Activated CD4-positive, alpha-beta T cell treated with anti-CD3 and anti-CD28 coated beads, Interleukin-2, Interleukin-6, amounts not matched to agents 100 ng/mL and 50 ng/mL, durations not matched to agents 16 hours and 8 hours (primary cell): ENCODE results near the gene KAZN.

Experiments used
- DNase-seq: peaks from one replicate; pipeline ENCODE4 v3.0.0-alpha.2; 2020

KAZN gene

DNA sequence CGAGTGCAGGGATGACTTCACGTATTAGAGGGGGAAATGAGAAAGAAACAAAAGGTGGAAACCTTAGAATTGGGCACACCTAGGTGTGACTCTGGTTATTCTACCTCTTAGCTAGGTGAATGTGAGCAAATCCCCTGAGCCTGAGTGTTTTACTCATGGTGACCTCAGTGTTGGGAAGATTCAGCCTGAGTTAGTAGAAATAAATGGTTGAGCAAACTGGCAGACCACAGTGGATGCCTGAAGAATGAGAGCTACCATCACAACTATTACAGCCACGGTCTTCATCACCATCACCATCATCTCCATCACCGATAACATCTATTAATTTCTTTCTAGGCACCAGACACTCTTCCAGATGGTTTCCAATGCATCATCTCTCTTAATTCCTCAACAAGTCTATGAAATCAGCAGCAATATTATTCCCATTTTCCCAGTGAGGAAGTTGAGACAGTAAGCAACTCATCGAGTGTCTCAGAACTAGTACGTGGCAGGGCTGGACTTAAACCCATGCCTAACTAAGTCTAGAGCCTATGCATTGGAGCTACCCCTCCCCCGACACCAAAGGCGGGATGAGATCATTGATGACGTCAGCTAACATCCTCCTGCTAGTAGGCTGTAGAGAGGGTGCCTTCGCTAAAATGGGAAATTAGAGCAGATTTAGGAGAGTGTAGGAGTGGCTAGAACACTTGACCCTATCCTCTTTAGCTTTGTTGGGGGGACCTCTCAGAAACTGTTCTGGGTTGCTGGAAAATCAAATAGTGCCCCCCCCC is 7.9 kb upstream of the KAZN start:
- no peak for DNase-seq

DNA sequence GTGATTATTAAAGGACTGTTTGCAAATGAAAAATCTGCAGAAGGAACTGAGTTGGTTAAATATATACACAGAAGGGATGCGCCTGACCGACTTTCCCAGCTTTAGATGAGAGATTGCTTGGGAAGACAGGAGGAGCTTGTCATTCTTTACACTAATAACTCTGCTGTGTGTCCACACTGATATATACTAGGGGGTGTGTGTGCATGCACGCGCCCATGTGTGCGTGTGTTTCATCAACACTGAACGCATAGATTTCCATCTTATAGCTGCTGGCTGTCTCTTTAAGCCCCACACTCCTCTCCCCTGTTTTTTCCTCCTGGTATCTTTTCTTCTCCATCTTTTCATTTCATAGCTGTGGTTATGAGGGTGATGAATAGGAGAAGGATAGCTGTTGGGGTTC is 6.9 kb upstream of the KAZN start:
- DNase-seq: no peak

DNA sequence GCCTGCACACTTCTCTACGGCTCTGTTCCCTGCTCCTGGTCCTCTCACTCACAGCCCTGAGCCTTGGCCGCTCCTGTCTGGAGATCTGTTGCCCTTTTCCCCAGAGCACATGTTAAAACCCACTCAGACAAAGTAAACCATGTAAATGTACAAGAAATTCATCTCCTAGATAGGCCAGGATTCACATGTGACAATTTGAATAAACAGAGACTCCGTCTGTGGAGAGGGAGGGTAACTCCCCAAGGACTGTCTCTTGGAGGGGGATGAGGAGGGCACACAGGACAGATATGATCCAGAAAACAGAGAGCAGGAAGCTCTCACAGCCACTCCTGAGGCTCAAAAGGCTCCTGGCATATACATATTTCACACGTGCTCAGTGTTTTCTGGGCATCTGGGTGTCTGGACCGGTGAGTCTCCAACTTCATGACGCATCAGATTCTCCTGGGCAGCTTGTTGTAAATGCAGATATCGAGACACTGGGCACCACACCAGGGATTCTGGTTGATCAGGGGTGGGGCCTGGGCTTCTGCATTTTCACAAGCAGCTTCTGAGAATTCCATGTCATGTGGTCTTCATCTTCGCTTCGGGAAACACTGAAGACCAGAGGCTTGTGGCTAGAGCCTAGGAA is 6.4 kb upstream of the KAZN start:
- DNase-seq: no peak

DNA sequence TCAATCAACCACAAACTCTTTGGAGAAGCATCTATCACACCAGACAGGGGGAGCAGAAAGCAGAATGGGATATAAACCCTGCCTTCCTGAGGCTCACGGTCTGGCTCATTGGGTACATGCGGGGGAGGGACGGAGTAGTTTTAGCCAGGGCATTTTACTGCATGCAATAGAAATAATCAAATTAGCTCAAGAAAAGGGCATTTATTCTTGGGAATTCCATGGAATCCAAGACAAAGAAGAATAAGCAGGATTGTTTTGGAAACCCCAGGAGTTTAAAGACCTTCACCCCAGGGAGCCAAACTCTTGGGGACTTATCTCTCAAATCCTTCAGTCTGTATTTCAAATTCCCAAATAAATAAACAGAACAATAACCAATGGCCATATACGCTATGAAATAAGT is 5.2 kb upstream of the KAZN start:
- no peak for DNase-seq

DNA sequence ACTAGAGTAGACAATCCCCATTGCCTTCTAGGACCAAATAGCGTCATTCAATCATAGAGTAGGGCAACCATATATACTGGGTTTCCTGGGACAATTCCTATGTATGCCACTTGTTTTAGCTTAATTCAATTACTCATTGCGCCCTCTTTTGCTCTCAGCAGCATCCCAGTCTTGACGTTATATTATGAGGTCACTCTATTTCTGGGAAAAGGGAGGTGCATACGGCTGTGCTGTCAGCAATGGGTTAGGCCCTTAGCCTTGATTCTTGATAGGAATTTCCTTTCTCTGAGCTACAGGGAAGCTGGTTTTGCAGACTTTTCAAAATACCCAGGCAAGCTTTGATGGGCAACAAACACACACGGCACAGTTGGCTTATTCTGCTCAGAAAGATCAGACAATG is 4.4 kb upstream of the KAZN start:
- DNase-seq: no peak

DNA sequence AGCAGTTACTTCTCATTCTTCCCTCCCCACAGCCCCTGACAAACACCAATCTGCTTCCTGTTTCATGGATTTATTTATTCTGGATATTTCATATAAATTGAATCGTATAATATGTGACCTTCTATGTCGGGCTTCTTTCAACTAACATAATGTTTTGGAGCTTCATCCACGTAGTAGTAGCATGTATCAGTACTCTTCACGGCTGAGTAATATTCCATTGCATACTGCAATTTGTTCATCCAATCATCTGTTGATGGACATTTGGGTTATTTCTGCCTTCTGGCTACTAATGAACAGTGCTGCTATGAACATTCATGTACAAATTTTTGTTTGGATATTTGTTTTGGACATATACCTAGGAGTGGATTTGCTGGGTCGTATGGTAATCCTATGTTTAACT is 1.9 kb upstream of the KAZN start:
- no peak for DNase-seq

DNA sequence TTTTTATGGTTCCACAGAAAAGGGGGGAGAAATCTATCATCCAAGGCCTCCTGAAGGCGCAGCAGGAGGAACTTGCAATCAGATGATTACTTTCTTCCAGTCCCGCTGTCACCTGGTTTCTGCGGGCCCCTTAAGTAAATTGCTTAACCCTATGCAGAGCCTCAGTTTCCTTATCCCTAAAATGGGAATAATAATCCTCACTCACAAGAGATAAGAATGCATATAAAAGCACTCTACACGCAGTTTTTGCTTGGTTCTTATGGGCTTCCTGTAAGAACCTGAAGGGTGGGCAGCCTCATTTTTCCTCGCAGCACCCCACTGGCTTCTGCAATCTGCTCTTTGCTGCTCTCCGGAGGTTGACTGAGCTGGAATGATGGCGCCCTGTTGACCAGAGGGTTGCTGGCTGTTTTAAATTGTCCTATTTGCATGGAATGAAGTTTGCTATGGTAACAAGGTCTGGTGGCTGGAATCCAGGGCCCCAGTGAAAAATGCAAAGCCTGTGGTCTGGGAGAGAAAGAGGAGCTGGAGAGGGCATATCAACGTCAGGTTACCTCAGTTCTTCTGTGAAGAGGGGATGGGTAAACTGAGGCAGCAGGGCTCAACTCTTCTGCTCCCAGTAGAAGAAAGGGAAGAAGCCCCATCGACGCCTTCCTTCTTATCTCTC is 1.0 kb upstream of the KAZN start:
- no peak for DNase-seq

DNA sequence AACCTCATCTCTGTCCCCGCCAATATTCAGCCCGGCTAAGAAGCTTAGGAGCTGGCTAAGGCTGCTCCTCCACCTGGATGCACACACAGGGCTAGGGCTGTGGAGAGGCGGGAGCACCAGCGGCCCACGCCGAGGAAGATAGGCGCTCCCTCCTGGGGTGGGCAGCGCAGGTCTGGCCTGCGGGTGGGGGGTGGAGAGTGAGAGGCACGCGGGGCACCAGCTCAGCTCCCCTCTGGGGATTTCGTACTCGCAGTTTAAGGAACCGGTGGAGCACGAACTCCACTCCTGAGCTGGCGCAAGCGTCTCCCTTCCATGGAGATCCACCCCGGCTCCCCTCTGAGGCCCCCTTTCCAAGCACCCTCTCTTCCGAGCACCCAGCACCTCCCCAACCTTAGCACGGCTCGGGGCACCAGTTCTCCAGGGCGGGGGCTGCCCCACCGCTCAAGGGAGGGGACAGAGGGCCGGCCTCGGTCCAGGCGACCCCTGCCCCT is 433 bp upstream of the KAZN start:
- DNase-seq: no peak

DNA sequence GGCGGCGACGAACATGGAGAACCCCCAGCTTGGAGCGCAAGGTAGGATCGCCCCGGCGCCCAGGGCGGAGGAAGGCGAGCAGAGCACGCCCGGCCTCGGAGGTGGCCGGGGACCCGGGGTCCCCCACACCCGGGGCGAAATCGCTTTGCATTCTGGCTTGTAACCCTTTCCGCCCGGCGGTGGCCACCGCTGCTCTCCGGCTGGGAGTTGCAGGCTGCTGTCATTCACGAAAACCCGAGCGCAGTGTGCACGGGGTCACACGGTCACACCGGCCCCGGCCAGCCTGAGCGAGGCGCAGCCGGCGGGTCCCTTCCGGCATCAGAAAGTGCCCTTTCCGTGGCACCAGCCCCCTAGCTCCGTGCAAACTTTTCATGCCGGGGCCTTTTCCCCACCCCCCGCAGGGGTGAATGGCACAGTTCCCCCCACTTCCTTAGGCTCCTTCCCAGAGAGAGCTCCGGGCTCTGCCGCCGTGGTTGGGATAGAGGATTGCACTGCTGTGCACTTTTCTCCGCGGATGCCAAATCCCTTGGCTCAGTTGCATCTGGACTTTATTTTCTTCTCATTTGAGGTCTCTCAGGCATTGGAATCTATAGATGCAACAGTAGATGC is 802 bp downstream of the KAZN start:
- DNase-seq: no peak

DNA sequence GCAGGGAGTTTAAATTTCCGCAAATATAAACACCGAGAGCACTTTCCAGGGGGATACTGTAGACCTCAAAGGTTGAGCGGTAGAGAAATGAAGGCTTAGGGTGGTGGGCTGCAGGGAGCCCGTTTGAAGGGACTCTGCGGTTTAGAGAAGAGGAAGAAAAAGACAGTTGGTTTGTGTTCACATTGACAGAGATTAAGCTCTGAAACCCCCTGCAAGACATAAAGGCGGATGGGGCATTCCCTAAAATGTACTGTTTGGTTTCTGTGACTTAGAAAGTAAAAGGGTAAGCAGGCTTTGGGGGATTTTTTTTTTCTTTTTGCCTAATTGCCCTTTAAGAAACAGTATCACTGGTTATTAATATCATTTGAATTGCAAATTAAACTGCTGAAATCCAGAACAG is 1.3 kb downstream of the KAZN start:
- no peak for DNase-seq

DNA sequence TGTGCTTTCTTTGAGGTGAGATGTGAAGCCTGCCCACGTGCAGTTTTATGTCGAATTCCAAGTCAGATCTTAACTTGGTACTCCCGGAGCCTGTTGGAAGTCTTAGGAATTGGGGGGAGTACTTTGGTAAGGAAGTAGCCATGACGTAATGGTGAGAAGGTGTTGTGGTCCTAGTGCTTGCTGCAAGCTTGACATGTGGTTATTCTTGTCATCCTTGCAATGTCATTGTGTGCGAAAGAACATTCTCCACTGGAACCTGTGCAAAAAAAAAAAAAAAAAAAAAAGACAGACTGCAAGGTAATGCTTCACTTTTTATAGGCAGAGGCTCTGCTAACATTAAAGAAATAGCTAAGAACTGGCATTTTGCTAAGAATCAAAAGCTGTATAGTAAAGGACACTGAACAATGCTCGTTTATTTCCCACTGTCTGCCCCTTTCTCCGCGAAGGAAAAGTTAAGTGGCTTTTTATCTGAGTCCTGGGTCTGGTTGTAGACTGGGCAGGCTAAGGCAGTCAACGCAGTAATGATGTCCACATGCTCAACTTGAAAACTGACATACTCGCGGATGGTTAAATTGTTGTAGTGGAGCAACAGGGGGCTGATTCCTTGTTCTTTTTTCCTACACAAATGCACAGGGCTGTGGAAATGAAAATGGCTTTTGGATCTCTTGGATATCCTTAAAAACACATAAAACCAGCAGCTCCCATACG is 2.1 kb downstream of the KAZN start:
- no peak for DNase-seq

DNA sequence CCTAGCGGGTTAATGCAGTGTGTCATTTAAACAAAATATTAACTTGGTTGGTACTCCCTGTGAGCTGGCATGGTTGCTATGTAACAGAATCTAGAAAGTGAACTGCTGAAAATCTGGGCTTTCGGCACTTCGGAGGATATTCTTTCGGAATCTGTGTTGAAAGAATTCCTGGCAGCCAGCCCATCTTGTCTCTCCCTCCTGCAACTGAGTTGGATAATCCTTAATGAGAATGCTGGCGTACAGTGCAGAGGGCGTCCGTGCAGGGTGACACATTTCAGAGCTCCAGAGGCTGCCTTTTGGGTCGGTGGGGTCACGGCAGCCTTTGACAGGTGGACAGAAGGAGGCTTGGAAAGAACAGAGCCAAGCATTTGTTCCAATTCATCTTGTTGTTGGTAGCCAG is 3.7 kb downstream of the KAZN start:
- DNase-seq: no peak

DNA sequence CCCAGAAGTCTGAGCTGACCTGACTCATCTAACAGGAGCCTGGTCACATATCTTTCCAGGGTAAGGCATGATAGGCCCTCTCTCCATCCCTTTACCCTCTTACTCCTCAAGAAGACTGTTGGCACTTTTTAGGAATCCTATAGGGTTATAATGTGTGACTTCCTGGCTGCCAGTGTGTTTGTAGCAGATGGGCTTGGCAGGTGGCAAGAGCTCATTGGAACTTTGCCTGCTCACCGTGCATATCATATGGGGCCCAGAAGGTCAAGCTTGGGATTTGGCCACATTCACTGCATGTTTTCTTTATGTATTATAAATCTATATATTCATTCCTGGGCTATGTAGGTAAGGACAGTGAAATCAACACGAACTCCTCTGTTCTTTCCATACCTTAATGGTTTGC is 5.2 kb downstream of the KAZN start:
- DNase-seq: no peak

DNA sequence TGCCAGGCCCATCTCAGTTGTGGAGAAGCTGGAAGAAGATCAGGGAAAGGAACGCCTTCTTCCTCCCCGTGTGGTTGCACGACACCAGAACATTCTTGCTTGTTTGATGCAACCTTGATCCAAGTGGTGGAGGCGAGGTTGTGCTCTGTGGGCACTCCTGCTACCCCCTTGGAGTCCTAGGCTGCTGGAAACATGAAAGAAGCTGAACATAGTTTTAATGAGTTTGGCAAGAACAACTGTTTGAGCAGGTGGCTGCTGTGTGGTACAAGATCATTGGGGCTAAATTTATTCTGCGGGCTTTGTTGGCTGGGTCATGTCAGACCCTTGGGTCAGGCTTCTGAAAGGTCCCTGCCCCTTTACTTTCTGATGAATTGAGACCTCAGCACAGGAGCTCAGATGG is 5.9 kb downstream of the KAZN start:
- no peak for DNase-seq

DNA sequence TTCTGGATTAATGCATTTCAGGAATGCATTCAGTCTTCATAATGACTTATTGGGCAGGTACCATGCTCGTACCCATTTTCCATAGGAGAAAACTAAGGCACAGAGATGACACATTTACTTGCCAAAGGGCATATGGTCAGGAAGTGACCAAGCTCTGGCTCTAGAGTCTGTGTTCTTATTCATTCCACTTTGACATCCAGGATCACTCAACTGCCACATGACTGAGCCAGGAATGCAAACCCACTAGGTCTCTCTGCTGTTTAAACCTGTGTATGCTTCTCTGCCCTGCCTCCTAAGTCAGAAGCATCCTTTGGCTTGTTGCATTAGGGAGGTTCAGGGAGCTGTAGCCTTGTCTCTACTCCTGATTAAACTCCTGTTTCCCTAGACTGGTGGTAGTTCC is 7.5 kb downstream of the KAZN start:
- DNase-seq: no peak

DNA sequence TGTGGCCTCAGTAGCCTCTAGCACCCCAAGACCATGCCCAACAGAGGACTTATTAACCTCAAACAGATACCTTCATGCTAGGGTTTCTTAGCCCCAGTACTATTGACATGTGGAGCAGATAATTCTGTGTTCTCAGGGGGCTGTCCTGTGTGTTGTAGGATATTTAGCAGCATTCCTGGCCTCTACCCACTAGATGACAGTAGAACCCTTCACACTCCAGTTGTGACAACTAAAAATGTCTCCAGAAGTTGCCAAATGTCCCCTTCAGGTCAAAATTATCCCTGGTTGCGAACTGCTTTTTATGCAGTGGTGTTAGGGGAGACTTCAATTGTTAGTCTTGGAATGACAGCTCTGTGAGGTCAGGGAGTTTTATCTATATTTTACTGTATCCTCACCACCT is 8.1 kb downstream of the KAZN start:
- no peak for DNase-seq

DNA sequence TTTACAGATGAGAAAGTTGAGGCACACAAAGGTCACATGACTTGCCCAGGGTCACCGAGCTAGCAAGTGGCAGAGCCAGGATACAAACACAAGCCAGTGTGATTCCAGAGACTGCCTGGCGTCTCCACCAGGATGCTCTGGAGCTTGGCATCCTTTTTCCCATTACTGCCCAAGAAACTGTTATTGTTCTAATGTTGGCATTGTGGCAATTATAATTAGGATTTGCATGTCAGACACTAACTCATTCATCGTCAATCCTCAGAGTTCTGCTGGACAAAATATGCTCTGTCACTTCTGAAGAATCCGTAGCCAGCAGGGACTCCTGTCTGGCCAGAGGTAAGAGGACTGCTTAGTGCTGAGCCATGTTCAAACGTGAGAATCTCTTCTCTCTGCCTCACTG is 8.8 kb downstream of the KAZN start:
- DNase-seq: no peak

DNA sequence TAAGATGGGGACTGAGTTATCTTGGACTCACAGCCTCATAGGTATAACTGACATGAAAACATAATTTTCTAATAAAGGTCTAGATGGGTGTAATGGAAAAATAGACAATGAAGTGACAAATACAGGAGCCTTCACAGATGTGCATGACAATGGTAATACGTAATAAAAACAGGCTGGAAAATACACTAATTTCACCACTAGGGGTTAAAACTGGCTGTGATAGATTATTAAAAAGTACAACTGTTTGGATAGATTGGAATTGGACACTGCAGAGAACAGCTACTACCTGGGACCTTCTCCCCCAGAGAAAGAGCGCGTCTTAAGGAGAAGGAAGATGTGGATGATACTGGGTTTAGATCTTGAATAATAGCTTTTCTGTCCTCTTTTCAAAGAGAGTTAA is 9.8 kb downstream of the KAZN start:
- DNase-seq: no peak

DNA sequence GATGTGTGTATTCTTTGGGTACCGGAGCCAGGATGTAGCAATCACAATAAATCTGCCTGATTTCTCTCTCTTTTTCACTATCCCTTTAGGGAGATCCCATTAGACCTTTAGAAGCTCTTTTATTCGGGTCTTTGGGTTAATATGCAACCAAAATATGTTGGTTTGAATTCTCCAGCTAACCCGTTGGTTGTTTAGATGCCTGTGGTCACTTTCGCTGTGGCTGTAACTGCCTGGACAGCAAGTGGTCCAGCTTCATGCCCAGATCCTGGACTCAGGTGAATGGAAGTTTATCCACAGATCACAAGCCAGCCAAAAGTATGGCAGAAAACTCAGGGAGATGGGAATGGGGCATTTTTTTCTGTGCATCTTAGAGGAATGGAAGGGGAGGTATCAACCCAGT is 12.3 kb downstream of the KAZN start:
- DNase-seq: no peak

DNA sequence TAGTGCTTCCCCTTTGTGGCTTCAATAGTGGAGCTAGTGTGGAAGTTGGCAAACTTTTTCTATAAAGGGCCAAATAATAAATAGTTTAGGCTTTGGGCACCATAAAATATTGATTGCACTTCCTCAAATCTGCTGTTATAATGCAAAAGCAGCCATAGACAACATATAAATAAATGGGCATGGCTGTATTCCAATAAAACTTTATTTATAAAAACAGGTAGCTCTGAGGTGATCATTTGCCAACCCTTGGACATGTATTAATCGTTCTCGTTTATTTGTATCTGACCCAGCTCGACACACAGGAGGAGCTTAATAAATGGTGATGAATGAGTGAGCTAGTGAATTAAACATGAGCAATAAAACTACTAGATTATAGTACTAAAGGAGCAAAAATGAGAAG is 13.3 kb downstream of the KAZN start:
- no peak for DNase-seq

DNA sequence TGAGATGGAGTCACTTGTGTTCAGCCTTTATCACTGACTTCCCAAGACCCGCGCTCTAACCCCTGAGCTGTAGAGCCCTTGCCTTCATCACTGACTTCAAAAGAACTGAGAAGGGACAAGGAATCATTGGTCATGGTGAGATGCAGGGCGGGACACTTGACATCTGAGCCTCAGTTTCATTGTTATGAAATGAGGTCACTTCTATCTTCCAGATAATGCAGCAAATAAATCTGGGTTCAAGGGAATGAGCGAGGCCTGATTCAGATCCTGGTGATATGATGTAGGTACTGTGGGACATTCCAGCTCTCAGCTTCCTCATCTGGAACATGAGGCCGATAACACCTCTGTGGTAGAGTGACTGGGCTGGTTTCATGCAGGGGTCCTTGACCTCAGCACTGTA is 13.8 kb downstream of the KAZN start:
- DNase-seq: no peak

DNA sequence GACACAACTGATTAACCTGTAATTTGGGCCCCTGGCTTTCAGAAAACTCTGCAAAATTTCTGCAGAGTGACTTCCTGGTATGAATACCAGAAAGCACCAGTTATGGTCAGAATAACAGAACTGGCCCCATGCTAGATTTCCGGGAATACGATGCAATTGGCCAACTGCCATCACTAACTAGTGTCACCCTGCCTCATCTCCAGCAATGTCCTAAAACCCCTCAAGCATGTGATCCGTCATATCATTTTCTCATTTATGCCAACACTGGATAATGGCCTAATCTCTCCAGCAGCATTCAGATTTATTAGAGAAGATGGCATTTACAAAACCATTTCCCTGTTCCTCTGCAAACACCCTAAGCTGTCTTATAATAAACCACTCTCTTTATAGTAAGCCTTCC is 15.4 kb downstream of the KAZN start:
- DNase-seq: no peak

DNA sequence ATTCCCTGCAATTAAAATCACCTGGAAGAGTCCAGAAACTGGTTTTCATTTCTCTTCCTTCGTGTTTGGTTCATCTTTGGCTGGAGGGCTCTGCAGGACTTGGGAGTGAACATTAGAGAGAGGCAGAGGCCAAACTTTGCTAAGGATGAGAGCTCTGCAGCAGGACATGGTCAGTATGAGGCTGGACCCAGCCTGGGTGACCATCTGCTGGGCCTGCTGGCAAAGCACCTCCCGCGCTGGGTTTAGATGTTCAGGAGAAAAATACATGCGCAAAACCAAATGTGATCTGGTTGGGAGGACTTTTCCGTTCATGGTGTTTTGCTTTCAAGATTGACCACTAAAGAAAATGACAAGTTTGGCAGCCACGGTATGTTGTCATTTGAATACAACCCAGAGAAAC is 15.9 kb downstream of the KAZN start:
- DNase-seq: no peak
